GM18526 (cell line): ENCODE measurements around the gene MORN5.

Experiments used
- POLR2A ChIP-seq: IDR thresholded peaks from 3 replicates; pipeline ENCODE4 v1.6.1; 2011; ENCODE audit not compliant: insufficient read length; ENCODE audit errors: extremely low read depth

MORN5 gene

GRCh38 chr9:122192914-122193525 is 33.3 kb downstream of the MORN5 start:
- TF ChIP-seq POLR2A = no peak

GRCh38 chr9:122193651-122194050 is 33.9 kb downstream of the MORN5 start:
- TF ChIP-seq POLR2A = no peak

DNA sequence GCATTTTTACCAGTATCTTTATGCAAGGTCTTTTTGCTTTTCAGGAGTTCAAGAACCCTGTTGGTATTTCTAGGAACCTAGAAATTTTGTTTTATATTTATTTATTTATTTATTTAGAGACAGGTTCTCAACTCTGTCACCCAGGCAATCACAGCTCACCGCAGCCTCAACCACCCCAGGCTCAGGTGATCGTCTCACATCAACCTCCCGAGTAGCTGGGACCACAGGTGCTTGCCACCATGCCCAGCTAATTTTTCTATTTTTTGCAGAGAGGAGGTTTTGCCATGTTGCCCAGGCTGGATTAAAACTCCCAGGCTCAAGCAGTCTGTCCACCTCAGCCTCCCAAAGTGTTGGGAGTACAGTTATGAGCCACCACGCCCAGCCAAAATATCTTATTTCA is 36.2 kb downstream of the MORN5 start:
- TF ChIP-seq POLR2A = no peak

DNA sequence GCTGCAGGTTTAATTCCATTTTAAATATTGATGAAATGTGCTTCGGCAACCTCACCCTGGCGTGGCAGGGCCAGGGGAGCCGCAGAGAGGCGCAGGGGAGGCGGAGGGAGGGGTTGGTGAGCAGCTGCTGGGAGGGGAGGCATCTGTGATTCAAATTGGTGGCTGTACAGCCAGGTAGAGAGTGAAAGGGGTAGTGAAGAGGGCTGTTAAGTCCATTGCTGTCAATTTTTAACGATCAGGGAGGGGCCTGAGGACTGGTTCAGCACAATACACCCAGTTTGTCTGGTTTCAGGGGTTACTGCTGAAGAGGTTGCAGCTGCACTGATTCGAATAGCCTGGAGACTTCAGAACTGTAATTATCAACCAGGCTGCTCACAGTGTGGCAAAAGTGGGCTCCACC is 37.7 kb downstream of the MORN5 start:
- TF ChIP-seq POLR2A = no peak

DNA sequence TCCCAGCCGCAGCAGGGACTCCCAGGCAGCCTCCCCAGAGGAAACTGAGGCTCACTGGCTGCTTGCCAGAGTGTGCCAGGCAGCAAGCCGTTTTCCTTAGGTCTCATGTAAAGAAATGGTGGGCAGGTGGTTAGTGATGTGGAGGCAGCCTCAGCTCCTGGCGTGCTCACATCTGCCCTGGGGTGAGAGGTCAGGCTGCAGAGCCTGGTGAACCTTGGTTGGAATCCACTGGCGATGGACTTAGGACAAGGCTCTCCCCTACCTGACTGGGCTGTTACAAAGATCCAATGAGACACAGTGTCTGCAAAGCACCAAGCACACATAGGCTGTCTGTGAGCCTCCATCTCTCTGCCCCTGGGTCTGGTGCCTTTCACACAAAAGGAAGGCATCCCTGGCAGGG is 38.2 kb downstream of the MORN5 start:
- no peak for TF ChIP-seq POLR2A

- no peak for TF ChIP-seq POLR2A
Measured at GRCh38 chr9:122200960-122201595, 41.4 kb downstream of the MORN5 start.

DNA sequence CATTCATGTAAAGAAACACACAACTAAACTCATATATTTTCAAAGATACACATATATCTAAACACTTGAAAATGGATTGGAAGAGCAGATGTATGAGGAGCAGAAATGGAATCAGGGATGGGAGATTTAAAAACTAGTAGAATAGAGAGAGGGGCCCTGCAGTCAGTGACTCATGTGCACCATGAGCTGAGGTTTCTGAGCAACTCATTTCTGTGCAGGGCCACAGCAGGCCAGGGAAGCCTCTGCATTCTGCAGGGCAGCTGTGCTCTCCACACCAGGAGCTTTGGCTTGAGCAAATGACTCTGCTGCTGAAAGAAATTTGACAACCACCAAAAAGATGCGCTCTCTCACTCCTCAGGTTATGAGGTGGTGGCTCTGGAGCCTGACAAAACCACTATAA is 41.9 kb downstream of the MORN5 start:
- no peak for TF ChIP-seq POLR2A

- TF ChIP-seq POLR2A = no peak
Measured at GRCh38 chr9:122202111-122202510, 42.4 kb downstream of the MORN5 start.

DNA sequence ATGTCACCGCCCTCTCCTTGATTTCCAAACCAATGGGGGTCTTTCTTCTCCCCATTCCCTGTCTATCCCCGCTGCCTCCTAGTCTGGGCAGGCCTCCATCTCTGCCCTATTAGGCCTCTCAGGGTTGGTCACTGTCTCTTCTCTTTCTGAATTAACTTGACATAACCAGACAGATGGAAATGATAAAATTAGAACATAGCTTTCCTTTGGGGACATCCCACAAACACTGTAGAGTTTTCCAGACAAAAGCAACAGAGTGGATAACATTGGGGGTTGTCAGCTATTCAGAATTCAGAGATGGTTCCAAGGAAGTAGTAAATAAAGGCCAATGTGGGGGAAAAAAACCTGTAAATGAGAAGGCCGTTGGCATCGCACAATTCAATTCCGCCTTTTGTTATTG is 44.3 kb downstream of the MORN5 start:
- TF ChIP-seq POLR2A = no peak

GRCh38 chr9:122204491-122204890 is 44.8 kb downstream of the MORN5 start:
- TF ChIP-seq POLR2A = no peak

DNA sequence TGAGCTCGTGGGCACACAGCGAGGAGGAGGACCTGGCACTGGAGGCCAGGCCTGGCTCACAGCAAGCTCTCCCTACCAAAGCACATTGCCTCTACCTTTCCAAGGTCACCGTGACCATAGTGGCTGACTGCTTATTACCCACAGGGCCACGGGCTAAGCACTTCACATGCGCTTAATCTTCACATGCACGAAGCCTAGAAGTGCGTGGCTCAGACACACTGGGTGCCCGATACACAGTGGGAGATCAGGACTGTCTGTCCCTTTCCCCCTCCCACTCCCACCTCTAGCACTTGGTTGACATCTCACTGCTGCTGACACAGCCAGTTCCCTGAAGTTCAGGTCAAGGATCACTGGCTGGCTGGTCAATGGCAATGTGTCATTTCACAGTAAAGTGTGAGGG is 45.5 kb downstream of the MORN5 start:
- TF ChIP-seq POLR2A = no peak

- TF ChIP-seq POLR2A = no peak
Measured at GRCh38 chr9:122206118-122207046, 46.7 kb downstream of the MORN5 start.

DNA sequence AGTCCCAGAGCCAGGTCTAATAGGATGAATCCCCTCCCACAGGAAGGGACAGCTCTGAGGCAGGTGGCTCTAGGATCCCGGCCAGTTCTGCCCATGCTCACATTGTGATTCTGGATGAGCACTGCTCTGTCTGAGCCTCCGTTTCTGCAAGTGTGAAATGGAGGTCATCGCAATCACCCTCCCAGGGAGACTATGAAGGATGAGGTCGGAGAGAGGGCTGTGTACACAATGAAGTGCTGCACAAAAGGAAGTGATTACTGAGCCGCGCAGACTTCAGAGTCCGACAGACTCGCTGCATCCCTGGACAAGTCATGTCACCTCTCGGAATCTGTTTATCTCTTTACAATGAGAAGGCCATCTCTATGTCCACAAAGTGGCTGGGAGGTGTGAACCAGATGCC is 47.4 kb downstream of the MORN5 start:
- TF ChIP-seq POLR2A = no peak

DNA sequence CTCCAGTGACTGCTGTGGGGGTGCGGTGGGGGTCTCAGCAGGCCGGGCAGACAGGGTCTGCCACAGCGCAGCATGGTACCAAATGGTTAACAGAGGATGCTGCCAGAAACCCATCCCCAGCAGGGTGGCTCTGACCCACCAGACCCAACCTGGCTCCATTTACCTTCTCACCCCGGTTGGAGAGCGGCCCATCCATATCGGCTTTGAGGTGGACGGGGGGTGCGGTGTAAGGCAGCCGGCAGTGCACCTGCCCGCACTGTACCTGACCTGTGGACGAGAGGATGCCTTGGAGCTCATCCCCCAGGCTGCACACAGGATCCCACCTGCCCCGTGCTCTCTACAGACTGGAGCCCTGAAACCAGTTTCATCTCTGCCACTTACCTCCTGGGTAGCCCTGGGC is 49.7 kb downstream of the MORN5 start:
- TF ChIP-seq POLR2A = no peak

- TF ChIP-seq POLR2A = no peak
Measured at GRCh38 chr9:122212473-122213004, 52.8 kb downstream of the MORN5 start.

DNA sequence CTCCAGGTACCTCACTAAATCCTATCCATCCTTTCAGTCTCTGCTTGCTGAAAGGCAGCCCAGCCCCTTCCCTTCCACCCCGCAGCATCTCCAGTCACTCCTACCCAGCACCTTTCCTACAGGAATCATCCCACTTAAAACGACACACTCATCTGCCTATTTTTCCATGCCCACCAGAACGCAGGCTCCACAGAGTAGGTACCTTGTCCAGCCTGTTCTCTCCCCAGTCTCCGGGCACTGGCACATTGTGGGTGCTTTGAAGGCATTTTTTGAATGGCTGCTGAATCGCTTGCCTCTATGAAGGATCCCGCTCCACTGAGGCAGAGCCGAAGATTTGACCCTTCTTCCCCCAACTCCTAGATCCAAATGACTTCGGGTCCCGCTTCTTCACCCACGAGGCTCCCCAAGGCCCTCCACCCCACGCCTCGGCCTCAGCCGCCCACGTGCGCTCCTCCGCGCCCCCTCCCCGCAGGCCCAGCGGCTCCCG is 53.4 kb downstream of the MORN5 start:
- TF ChIP-seq POLR2A = no peak
